HepG2 (cell line): ENCODE measurements around the gene SCT. TPM values are rescaled to one million over a fixed set of nuclear protein-coding genes. Genes with fewer than 3 reads are reported as not detected.

Experiments
- CCAR2 ChIP-seq: fragments of 200-400 bp; formaldehyde crosslinking; optimal IDR thresholded peaks from 2 replicates; pipeline ENCODE3; 2018; ENCODE audit warnings: low read depth, mild to moderate bottlenecking, low read length, moderate library complexity
- GTF2F1 ChIP-seq: fragments of 150-350 bp; IDR thresholded peaks from 2 replicates; pipeline ENCODE4 v1.6.1; 2014; ENCODE audit warnings: low read length
- HES4 ChIP-seq: sonication (generic); formaldehyde crosslinking; IDR thresholded peaks from 2 replicates; pipeline ENCODE4 v1.9.0; 2021; ENCODE audit warnings: mild to moderate bottlenecking, missing genetic modification reagents, borderline replicate concordance
- MEF2D ChIP-seq: sonication (generic); formaldehyde crosslinking; IDR thresholded peaks from 2 replicates; pipeline ENCODE4 v1.5.1; 2020; ENCODE audit warnings: mild to moderate bottlenecking, missing genetic modification reagents
- MIXL1 ChIP-seq: IDR thresholded peaks from 2 replicates; pipeline ENCODE4 v1.6.1; 2016
- PHF5A ChIP-seq: IDR thresholded peaks from one replicate; pipeline ENCODE4 v1.6.1; 2018; ENCODE audit warnings: low read depth, missing genetic modification reagents; ENCODE audit not compliant: unreplicated experiment
- RFXAP ChIP-seq: sonication (generic); formaldehyde crosslinking; IDR thresholded peaks from 2 replicates; pipeline ENCODE4 v1.4.0; 2020; ENCODE audit warnings: missing genetic modification reagents, borderline replicate concordance
- SIN3A ChIP-seq: IDR thresholded peaks from 2 replicates; pipeline ENCODE4 v1.6.1; 2011; ENCODE audit warnings: low read depth, mild to moderate bottlenecking, control low read depth, low read length, borderline replicate concordance
- SP4 ChIP-seq: sonication (generic); formaldehyde crosslinking; IDR thresholded peaks from 2 replicates; pipeline ENCODE4 v1.8.1; 2023; ENCODE audit warnings: mild to moderate bottlenecking, missing genetic modification reagents
- STAG1 ChIP-seq: sonication (generic); formaldehyde crosslinking; IDR thresholded peaks from 2 replicates; pipeline ENCODE4 v1.4.0; 2020; ENCODE audit warnings: missing genetic modification reagents
- ZFP82 ChIP-seq: sonication (generic); formaldehyde crosslinking; IDR thresholded peaks from 2 replicates; pipeline ENCODE4 v1.5.1; 2020; ENCODE audit warnings: mild to moderate bottlenecking, missing genetic modification reagents, borderline replicate concordance
- ZHX2 ChIP-seq, 2 experiments: sonication (generic) in 1 of 2; formaldehyde crosslinking in 1 of 2; IDR thresholded peaks; 2 replicates each; pipeline versions ENCODE4 v1.6.1 to v1.9.0; 2014 to 2022; ENCODE audit warnings: antibody characterized with exemption in 1 of 2, borderline replicate concordance in 1 of 2, inconsistent platforms in 1 of 2, low read depth in 1 of 2, missing genetic modification reagents in 1 of 2
- ZNF121 ChIP-seq: sonication (generic); formaldehyde crosslinking; IDR thresholded peaks from 2 replicates; pipeline ENCODE4 v1.5.0; 2020; ENCODE audit warnings: mild to moderate bottlenecking, missing genetic modification reagents
- ZNF530 ChIP-seq: sonication (generic); formaldehyde crosslinking; IDR thresholded peaks from 2 replicates; pipeline ENCODE4 v1.5.0; 2020; ENCODE audit warnings: low read depth, mild to moderate bottlenecking, missing genetic modification reagents
- ZNF766 ChIP-seq: sonication (generic); formaldehyde crosslinking; IDR thresholded peaks from 2 replicates; pipeline ENCODE4 v1.5.0; 2020; ENCODE audit warnings: missing genetic modification reagents, borderline replicate concordance
- ZNF772 ChIP-seq: sonication (generic); formaldehyde crosslinking; IDR thresholded peaks from 2 replicates; pipeline ENCODE4 v1.5.0; 2020; ENCODE audit warnings: mild to moderate bottlenecking, missing genetic modification reagents
- polyA plus RNA-seq, 8 experiments: library from polyadenylated mRNA; depleted of rRNA in 3 of 8; stranded (reverse) in 7 of 8; unstranded in 1 of 8; fragments of >200 nt; fragmentation: Illumina TruSeq in 4 of 8; extraction: Trizol in 4 of 8; gene quantifications; 2 replicates each; pipeline versions ENCODE4 v1.2.1 to v1.2.3, GENCODE V29; 2011 to 2016; ENCODE audit warnings: low read depth in 4 of 8, missing spikeins in 1 of 8, mixed read lengths in 1 of 8; ENCODE audit not compliant: insufficient read depth in 1 of 8
- total RNA-seq, 5 experiments: library from RNA; depleted of rRNA; stranded (reverse); fragments of >200 nt; fragmentation: Illumina TruSeq; extraction: Trizol; gene quantifications; 2 replicates each; pipeline ENCODE4 v1.2.3, GENCODE V29; 2016; ENCODE audit warnings: low read depth in 1 of 5
- TF ChIP-seq, protein P1 (sequence below): sonication (generic); formaldehyde crosslinking; IDR thresholded peaks from 2 replicates; pipeline ENCODE4 v1.5.0; 2020; ENCODE audit warnings: mild to moderate bottlenecking, missing genetic modification reagents
- TF ChIP-seq, protein P2 (sequence below): sonication (generic); formaldehyde crosslinking; IDR thresholded peaks from 2 replicates; pipeline ENCODE4 v1.5.0; 2020; ENCODE audit warnings: missing genetic modification reagents
- TF ChIP-seq, protein P3 (sequence below): sonication (generic); formaldehyde crosslinking; IDR thresholded peaks from 2 replicates; pipeline ENCODE4 v1.4.0; 2020; ENCODE audit warnings: missing genetic modification reagents

The SCT gene
- total and polyA plus RNA-seq, 2 of the 13 experiments (the other 11 are each of a cell fraction or from before 2014, with no cell fraction given): not detected

- TF ChIP-seq, protein P1, sequence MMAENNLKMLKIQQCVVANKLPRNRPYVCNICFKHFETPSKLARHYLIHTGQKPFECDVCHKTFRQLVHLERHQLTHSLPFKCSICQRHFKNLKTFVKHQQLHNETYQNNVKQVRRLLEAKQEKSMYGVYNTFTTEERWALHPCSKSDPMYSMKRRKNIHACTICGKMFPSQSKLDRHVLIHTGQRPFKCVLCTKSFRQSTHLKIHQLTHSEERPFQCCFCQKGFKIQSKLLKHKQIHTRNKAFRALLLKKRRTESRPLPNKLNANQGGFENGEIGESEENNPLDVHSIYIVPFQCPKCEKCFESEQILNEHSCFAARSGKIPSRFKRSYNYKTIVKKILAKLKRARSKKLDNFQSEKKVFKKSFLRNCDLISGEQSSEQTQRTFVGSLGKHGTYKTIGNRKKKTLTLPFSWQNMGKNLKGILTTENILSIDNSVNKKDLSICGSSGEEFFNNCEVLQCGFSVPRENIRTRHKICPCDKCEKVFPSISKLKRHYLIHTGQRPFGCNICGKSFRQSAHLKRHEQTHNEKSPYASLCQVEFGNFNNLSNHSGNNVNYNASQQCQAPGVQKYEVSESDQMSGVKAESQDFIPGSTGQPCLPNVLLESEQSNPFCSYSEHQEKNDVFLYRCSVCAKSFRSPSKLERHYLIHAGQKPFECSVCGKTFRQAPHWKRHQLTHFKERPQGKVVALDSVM (CRISPR knock-in tag): no peak
- TF ChIP-seq SIN3A (peak; percentile 40; the same call in 1 of the 2 replicates), GTF2F1 (no peak), ZNF121 (CRISPR knock-in tag) (no peak), MIXL1 (CRISPR knock-in tag) (peak; percentile 51; the same call in 1 of the 2 replicates), PHF5A (peak; percentile 86), ZNF766 (CRISPR knock-in tag) (no peak), SP4 (CRISPR knock-in tag) (no peak), STAG1 (peak; percentile 24; the same call in 1 of the 2 replicates), ZHX2 (IDR thresholded peaks at IDR 0.05; ENCODE audit: low read depth) (no peak), ZHX2 (CRISPR knock-in tag; IDR thresholded peaks at IDR 0.05; ENCODE audit: borderline replicate concordance) (no peak), MEF2D (CRISPR knock-in tag) (peak; percentile 61; the same call in 1 of the 2 replicates), RFXAP (no peak; the same call in 1 of the 2 replicates), CCAR2 (no peak), ZNF772 (CRISPR knock-in tag) (peak; percentile 68), ZNF530 (CRISPR knock-in tag) (no peak), HES4 (no peak), ZFP82 (CRISPR knock-in tag) (no peak)
- TF ChIP-seq, protein P2, sequence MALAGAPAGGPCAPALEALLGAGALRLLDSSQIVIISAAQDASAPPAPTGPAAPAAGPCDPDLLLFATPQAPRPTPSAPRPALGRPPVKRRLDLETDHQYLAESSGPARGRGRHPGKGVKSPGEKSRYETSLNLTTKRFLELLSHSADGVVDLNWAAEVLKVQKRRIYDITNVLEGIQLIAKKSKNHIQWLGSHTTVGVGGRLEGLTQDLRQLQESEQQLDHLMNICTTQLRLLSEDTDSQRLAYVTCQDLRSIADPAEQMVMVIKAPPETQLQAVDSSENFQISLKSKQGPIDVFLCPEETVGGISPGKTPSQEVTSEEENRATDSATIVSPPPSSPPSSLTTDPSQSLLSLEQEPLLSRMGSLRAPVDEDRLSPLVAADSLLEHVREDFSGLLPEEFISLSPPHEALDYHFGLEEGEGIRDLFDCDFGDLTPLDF (CRISPR knock-in tag): no peak
- TF ChIP-seq, protein P3, sequence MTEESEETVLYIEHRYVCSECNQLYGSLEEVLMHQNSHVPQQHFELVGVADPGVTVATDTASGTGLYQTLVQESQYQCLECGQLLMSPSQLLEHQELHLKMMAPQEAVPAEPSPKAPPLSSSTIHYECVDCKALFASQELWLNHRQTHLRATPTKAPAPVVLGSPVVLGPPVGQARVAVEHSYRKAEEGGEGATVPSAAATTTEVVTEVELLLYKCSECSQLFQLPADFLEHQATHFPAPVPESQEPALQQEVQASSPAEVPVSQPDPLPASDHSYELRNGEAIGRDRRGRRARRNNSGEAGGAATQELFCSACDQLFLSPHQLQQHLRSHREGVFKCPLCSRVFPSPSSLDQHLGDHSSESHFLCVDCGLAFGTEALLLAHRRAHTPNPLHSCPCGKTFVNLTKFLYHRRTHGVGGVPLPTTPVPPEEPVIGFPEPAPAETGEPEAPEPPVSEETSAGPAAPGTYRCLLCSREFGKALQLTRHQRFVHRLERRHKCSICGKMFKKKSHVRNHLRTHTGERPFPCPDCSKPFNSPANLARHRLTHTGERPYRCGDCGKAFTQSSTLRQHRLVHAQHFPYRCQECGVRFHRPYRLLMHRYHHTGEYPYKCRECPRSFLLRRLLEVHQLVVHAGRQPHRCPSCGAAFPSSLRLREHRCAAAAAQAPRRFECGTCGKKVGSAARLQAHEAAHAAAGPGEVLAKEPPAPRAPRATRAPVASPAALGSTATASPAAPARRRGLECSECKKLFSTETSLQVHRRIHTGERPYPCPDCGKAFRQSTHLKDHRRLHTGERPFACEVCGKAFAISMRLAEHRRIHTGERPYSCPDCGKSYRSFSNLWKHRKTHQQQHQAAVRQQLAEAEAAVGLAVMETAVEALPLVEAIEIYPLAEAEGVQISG (CRISPR knock-in tag): no peak; the same call in 1 of the 2 replicates
These were observed 39.0 kb downstream of the SCT start (continued) for GRCh38 chr11:587978-588380.
